HG02571 (cell line): ENCODE data around the gene NPHP1.
"Not testable (repeated sequence)": the region's sequence is repeated elsewhere in the genome, so short reads cannot be mapped to it uniquely, and the experiment has no call there.

Experiments
- ATAC-seq: cut with Tn5 transposase; IDR thresholded peaks from one replicate; pipeline ENCODE4 v1.9.1; 2021; ENCODE audit warnings: mild to moderate bottlenecking, moderate library complexity; ENCODE audit not compliant: unreplicated experiment

The NPHP1 gene

DNA sequence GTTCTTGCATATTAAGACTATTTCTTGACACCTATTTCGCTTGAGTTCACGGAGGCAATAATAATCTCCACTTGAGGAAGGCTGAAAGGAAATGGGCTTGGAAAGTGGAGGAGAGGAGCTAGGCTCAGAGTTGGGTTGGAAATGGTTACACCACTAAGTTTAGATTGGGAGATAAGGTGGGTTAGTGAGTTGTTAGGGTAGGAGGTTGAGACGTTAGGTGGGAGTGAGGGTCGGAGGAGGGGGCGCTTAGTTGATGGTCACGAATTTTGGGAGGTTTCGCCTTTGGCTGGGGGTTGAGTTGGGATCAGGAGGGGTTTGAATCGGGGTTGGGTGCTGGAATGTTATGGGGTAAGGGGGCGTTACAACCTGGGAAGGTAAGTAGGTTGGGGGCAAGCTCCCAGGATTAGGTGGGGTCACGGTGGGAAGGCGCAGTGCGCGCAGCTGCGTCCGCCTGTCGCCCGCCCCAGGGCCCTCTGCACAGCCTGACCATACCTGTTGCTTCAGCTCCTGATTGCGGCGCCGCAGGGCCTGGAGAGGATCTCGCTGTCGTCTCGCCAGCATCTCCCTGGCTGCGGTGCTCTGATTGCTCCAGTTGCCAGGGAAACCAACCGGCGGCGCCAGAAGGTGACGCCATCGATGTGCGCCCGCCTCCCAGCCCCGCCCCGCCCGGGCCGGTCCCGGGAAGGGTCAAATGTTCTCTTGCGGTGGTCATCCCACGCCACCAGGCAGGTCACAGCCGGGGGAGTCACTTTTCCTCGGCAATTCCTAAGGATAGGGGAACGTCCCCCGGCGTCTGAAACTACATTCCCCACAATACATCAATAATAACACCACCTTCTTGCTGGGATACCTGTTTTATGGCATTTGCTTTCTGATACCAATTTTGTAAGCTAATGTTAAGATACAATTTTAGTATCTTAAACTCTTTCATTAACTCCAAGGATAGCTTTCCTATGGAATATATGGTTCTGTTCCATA is at the start of gene NPHP1:
NPHP1 (minus strand) TSS at position 606 of the 978 bp plus-strand sequence; CDS start at position 561, 45 bp downstream.
- peak; percentile 98 for ATAC-seq

DNA sequence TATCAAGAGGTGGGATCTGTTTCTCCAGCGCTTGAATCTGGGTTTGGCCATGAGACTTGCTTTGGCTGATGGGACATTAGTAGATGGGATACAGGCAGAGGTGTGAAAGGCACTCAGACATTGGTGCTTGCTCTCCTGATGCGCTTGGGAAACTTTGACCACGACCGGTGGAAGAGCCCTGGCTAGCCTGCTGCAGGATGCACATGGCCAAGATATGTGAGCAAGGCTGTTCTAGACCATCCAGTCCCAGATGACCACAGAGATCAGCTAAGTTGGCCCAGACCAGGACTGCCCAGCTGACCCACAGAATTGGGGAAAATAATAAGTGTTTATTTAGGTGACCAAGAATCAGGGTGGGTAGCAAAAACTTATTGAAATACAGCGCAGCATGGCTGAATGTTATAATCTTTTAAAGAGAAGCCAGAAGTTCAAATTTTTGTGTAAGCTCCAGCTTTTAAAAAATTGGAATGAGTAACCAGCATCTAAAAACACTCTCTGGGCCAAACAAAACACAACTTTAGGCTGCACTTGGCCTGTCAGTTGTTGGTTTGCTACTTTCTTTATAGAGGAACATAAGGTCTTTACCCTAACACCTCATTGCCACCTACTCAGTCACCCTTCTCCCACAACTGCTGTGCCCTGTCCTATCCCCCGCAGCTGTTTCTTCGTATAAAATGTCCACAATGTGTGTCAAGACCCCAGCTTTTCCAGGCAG is 43.4 kb upstream of the NPHP1 start:
- ATAC-seq, result not testable (repeated sequence)

DNA sequence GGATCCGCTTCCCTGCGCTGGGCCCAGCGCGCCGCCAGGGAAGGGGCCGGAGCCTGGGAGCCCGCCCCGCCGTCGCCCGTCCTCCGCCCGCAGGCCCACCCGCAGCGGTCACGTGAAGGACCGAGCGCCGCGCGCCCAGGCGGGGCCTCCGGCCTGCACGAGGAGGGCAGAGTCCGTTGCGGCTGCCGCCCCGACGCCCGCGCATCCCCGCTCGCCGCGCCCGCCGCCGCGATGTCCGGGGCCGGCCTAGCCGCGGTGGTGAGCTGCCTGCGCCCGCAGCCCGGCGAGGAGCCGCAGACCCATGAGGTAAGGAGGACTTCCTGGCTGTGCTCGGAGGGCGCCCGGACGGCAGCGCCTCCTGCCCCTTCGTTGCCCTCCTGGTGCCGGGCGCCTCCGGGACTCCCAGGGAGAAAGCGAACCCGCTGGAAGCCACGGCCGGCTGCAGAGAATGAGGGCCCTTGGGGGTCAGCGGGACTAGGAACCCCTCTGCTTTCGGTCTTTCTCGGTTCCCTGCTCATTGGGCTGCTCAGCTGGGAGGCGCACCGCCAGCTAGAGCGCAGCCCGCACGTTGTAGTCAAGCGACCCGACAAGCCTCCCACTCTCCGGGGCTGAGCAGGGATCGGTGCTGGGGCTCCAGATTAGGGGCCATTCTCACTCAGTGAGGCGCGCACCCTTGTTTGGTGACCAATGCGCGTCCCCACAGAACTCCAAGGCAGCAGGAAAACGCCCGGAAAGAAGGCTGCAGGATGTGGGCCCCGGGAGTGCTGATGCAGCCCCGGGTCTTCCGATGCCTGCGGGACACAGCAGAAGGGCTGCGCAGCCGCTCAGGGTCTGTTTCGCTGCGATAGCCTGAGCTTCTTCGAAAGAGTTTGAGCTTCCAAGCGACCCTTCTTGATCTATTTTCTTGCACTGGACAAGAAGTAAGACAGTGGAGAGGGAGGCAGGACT is 40.9 kb upstream of the NPHP1 start:
- not testable (repeated sequence) for ATAC-seq

DNA sequence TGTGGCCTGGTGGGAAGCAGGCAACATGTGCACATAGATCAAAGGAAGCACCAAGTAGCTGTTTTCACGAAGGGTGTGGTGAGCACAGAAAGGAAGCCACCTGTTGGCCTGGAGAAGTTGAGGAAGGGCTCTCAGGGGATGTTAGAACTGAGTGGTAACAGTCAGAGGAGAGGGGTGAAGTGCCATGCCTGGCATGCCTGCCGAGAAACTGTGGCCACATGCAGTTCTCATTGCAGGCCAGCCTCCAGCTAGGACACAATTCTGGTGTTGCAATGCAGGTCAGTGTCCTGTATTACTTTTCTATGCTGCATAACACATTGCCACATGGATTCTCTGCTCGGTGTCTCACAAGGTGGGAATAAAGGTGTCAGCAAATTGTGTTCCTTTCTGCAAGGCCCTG is 38.5 kb upstream of the NPHP1 start:
- not testable (repeated sequence) for ATAC-seq

DNA sequence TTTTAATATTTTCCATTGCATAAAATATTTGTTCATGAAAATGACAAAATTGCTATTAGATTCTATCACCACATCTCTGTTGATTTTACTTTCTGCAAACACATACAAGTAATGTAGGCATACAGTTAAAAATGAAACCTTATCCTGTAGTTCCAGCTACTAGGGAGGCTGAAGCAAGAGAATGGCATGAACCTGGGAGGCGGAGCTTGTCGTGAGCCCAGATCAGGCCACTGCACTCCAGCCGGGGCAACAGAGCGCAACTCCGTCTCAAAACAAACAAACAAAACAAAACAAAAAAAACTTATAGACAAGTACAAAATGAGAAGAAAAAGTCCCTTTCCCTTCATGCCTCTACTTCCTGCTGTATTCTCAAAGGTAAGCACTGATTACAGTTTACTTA is 29.7 kb upstream of the NPHP1 start:
- not testable (repeated sequence) for ATAC-seq

DNA sequence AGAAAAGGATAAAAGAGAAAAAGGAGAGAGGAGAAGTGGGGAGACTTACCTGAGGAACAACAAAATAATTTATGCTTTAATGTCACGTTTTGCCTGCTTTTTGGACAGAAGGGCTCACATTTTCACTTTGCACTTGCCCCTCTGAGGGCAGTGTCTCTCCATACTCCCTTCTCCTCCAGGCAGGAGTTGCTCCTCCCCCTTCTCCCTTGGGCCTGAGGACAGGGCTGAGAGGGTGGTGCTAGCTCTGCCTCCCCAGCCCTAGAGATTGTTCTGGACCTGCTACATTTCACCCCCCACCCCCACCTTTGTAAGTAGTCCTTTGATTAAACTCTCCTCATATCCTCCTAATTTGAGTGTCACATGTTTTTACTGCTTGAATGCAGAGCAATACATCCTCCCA is 25.1 kb upstream of the NPHP1 start:
- not testable (repeated sequence) for ATAC-seq

DNA sequence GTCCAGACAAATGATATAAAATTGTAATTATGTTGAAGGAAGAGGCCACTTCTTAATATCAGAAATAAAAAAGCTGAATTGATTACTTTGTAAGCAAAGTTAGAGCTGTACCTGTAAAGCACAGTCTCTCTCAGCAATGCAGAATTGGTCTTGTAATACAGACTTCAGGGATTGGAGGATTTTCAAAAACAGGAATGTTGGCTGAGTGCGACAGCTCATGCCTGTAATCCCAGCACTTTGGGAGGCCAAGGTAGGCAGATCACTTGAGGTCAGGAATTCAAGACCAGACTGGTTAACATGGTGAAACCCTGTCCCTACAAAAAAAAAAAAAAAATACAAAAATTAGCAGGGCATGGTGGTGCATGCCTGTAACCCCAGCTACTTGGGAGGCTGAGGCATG is 17.8 kb upstream of the NPHP1 start:
- not testable (repeated sequence) for ATAC-seq

DNA sequence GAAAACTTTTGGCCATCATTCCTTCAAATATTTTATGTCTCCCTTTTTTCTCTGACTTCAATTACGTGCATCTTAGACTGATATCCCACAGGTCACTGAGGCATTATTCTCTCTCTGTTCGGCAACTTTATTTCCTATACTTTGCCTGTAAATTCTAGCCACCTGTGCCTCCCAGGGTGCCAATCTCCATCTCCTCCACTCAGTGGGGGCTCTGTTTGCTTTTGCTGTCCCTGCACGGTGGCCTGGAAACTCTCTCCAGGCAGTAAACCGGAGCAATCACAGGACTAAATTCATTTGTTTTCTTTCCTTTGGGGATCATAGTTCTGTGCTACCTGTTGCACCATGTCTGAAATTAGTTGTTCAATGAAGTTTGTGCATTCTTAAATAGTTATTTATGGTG is 17.1 kb upstream of the NPHP1 start:
- ATAC-seq, result no peak

DNA sequence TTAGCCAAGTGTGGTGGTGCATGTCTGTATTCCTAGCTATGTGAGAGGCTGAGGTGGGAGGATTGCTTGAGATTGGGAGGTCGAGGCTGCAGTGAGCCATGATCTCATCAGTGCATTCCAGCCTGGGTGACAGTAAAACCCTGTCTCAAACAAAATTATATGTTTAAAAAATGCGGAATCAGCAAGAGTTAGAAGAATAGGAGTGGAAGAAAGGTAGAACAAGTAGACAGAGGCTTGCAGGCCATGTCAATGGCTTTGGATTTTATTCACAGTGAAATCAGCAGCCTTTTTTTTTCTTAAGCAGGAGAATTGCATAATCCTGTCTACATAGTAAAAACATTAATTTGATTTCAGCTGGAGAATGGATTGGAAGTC is 15.4 kb upstream of the NPHP1 start:
- ATAC-seq, result no peak

DNA sequence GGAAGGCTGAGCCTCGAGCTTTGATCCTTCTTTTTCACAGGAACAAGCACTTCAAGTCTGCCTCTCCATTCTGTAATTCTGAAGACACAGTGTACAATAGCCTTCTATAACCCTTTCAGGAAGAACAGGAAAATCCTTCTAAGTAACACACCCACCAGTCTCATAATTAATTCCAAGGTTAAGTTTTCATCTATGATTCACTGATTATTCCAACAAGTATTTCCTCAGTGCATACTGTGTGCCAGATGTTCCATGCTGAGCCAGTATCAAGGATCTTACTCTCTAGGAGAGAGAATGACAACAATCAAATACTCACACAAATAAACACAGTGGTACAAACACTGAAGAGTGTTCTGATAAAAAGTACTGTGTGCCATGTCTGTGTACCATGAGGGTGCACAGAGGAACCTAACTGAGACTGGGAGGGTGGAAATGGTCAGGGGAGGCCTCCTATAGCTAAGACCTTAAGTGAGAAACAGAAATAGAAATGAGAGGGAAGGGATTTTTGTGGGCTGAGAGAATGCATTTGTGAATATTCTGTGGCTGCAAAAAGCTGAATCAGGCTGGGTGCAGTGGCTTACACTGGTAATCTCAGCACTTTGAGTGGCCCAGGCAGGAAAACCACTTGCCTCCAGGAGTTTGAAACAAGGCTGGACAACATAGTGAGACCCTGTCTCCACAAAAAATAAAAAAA is 14.8 kb upstream of the NPHP1 start:
- no peak for ATAC-seq

DNA sequence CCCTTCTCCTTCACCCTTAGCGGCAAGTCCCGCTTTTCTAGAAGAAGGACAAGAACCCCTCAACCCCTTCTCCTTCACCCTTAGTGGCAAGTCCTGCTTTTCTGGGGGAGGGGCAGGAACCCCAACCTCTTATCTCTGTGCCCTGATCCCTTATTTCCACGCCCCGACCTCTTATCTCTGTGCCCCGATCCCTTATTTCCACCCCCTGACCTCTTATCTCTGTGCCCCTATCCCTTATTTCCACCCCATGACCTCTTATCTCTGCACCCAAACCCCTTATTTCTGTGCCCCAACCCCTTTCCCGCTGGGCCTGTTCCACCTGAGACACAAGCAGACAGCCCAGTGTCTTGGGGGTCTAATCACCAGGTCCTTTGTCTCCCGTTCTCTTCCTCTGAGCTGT is 14.1 kb upstream of the NPHP1 start:
- ATAC-seq, result not testable (repeated sequence)

DNA sequence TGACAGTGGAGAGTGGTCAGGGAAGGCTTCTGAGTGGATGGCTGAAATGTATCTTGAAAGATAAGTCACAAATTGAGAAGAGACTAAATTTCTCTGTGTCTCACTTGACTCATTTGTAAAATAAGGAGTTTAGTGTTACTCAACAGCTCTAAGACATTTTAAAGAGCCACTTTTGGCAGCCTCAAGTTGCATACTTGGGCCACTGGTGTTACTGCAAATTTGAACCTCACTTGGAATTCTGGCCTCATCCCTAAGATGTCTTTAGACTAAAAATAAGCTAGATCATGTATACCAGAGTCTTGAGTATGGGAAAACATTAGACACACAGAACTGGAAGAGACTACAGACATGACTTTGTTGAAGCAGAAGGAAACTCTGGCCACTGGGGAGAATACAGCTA is 12.0 kb upstream of the NPHP1 start:
- ATAC-seq, result no peak

DNA sequence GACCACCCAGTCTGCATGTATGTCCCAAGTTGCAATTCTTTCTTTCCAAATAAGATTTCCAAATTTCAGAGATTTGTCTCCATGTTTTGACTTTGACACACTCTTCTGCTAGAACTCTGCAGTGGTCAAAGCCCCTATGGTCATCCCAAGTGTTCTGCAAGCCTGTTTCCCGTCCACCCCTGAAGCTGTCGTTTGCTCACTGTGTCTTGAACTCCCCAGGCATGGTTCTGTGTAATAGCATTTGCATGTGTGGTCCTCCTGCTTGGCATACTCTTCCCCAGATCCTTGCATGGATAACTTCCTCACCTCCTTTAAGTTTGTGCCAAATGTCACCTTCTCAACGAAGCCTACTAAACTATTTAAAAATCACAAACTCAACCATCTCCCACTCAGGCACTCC is 11.4 kb upstream of the NPHP1 start:
- ATAC-seq, result no peak

DNA sequence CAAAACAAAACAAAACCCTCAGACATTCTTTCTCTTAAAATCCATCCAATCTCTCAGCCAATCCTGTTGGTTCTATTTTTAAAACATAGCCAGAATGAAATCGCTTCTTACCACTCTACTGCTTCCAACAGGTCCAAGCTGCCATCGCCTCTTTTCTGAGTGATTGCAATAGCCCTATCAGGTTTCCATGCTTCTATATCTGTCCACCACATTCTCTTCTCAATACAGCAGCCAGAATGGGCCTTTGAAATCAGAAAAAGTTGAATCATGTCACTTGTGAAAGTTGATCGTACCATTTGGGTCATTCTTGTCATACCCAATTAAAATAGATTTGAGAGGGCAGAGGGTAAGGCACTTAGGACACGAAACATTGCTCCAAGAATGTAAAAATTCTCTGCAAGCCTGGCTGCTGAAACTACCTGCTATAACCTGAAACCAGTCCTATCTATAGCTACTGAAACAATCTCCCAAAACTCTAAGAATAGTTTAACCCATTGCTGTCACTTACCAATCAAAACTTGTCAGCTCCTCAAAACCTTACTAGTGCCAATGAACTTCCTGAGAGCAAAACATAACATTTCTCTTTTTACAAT is 10.8 kb upstream of the NPHP1 start:
- ATAC-seq, result no peak

DNA sequence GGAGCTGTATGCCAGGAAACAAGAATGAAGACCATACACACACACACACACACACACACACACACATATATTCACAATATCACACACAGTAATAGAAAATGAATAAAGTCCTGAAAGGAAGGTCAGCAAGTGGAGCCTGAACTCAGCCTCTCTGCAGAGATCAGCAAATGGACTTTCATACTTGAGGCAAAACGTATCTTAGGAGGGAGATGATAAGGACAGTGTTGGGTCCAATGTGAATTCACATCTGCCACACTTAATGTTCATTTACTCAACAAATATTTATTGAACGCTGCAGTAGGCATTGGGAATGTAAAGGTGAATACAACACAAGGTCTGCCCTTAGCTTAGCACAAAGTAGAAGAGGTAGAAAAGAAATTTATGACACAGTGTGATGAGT is 10.3 kb upstream of the NPHP1 start:
- no peak for ATAC-seq

DNA sequence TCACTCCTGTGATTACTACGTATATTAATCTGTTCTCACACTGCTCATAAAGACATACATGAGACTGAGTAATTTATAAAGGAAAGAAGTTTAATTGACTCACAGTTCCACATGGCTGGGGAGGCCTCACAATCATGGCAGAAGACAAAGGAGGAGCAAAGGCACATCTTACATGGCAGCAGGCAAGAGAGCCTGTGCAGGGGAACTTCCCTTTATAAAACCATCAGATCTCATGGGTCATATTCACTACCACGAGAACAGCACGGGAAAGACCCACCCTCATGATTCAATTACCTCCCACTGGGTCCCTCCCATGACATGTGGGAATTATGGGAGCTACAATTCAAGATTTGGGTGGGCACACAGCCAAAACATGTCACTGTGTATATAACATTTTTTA is 8.7 kb upstream of the NPHP1 start:
- not testable (repeated sequence) for ATAC-seq

DNA sequence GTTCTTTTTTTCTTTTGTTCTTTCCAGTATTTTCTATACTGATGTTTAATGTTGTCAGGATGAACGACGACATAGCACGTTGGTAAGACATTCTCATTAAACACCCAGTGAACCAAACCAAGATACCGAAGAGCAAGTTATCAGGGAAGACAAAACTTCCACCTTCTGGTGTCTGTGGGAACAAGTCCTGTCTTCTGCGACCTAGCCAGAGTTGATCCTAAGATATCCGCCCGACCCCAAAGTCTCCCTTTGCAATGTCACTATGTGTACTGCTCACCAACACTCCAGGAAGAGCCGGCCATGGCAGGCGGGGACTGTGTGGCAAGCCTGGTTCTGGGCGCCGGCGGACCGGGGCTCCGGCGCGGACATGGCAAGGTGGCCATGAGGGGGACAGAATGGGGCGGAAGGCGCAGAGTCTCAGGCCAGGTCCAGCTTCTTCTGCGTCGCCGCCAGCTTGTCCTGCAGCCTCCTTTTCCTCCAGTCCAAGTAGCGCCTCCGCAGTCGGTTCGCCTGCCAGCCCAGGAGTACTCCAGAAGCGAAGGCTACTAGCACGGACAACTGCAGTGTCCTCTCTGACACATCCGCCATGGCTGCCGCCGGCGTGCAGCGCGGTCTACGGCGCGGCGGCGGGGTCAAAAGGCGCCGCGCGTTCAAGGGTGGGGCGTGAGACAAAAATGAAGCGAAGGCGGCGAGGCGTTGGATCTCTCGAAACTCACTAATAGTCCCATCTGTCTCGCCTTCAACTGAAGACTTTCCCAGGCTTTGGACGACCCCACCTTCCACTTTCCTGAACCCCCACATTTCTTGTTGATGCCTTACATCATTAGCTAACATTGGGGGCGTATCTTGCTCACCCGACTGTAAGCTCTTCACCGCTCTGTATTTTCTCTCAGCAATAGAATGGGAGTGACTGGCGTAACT is 7.4 kb upstream of the NPHP1 start, which contains the start of gene MTLN:
MTLN (minus strand) TSS at position 610 of the 921 bp plus-strand sequence; CDS start at position 588, 22 bp downstream.
- peak; percentile 86 for ATAC-seq

DNA sequence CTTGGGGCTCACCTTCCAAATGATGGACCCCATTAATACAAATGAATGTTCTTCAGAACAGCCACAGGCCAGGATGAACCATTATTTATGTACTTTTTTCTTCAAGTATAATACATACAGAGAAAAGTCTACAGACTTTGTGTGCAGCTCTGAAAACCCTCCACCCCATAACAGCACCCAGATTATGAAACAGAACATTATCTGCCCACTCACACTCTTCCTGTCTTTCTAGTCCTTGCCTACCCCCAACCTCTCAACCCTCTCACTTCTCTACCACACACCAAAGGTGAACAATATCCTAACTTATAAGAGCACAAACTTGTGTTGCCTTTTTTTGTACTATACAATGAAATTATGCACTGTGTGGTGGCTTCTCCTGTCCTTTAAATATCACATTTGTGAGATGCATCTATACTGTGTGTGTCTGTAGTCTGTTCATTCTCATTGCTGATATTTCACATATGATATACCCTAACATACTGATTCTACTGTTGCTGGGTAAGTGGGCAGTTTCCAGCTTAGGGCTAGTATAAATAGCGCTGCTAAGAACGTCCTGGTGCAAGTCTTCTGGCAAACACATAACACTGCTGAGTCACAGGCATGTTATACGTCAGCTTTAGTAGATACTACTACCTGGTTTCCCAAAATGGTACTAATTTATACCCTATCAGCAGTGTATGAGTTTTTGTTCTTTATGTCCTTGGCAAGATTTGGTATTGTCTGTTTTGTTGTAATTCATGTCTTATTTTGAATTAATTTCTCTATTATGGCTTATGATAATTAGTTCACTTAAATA is 1.0 kb upstream of the NPHP1 start:
- no peak for ATAC-seq
